ENCODE measurements around the gene APBA2. TPM values are rescaled to one million over a fixed set of nuclear protein-coding genes. Genes with fewer than 3 reads are reported as not detected.

APBA2 gene
- total RNA-seq, 2 donors from 2014 or later = 0.77 to 1.0 TPM

DNA sequence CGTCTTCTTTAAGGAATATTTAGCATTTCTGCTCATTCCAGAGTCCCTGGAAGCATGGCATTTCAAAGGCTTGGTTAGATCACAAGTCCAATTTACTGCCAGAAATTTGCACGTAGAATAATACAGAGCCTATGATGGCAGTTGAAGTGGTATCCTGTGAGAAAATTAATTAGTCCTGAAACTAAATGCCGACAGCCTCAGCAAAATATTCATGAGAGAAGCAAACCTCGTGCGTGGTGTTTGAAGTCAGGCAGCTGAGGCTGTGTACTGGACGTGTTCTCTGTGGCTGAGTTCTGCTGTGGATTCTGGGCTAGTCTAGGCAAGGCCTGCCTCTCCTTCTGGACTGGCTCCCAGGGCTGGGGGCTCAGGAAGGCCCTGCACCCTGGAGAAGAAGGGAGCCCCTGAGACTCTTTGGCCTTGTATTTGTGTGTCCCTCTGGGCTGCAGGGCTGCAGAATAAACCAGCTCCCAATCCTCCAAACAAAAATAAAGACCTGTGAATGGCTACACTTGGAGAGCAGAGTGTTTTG, 106.6 kb downstream of the APBA2 start:
- Histone ChIP-seq H3K9me3 (no peaks in the 10 kb centered on the region), H3K27ac (no peak overlapping the region), H3K9ac (ENCODE audit: low read depth in 2 of 2, low read length in 2 of 2) (no peak overlapping the region), H3K36me3 (no peaks in the 10 kb centered on the region), H3K27me3 (no peaks in the 10 kb centered on the region), H3K4me3 (no peak overlapping the region), H3K4me1 (no peaks in the 10 kb centered on the region)
- intact Hi-C loops (cut with DNase I) = no loop called here
- TF ChIP-seq, protein P1, sequence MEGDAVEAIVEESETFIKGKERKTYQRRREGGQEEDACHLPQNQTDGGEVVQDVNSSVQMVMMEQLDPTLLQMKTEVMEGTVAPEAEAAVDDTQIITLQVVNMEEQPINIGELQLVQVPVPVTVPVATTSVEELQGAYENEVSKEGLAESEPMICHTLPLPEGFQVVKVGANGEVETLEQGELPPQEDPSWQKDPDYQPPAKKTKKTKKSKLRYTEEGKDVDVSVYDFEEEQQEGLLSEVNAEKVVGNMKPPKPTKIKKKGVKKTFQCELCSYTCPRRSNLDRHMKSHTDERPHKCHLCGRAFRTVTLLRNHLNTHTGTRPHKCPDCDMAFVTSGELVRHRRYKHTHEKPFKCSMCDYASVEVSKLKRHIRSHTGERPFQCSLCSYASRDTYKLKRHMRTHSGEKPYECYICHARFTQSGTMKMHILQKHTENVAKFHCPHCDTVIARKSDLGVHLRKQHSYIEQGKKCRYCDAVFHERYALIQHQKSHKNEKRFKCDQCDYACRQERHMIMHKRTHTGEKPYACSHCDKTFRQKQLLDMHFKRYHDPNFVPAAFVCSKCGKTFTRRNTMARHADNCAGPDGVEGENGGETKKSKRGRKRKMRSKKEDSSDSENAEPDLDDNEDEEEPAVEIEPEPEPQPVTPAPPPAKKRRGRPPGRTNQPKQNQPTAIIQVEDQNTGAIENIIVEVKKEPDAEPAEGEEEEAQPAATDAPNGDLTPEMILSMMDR (IDR thresholded peaks at IDR 0.05) = no peak
- no peak for DNase-seq

DNA sequence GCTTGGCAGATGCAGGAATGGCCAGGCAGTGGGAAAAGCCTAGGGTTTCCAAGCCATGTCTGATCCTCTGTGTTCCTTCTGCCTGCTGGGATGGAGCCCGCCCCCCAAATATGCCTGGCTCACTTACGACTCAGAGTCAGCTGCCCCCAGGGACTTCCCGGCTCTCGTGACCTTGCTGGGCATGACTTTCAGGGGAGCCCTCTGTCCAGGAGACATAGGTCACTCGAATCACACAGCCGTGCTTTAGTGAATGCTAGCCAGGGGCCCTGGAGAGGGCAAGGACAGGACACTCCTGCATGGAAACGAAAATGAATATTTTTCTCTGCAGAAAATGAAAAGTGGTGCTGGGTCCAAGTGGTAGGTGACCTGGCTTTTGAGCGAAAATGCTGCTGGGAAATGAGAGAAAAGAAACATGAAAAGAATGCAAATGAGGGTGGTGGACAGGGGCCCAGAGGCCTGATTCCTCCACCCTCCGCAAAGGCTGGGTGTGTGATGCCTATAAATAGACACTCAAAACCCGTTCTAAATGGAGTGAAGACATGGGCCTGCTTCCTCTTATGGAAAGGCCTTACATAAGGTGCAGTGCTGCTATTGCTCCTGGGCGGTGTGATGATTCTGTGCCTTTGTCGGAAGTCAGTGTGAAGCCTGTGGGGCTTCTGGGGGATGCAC, 107.4 kb downstream of the APBA2 start:
- no peak for DNase-seq
- Histone ChIP-seq H3K9ac (ENCODE audit: low read depth in 2 of 2, low read length in 2 of 2) (no peak overlapping the region), H3K4me3 (no peak overlapping the region), H3K4me1 (no peaks in the 10 kb centered on the region), H3K27me3 (no peaks in the 10 kb centered on the region), H3K27ac (no peak overlapping the region), H3K36me3 (no peaks in the 10 kb centered on the region), H3K9me3 (no peaks in the 10 kb centered on the region)
- TF ChIP-seq, protein P1 (IDR thresholded peaks at IDR 0.05) = no peak
- intact Hi-C loops (cut with DNase I) = no loop called here

DNA sequence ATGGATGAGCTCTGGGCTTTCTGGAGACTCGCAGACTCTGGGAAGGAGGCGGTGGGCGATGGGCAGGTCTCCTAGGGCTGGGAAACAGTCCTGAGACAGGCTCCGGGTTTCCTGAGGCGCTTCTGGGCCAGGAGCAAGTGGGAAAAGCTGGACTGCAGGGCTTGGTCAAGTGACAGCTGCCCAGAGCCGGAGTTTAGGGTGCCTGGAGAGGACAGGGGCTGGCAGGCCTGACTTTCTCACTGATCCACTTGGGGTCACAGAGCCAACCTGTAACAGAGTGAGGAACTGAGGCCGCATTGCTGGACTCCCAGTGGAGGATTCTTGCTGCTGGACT, 107.9 kb downstream of the APBA2 start:
- Histone ChIP-seq H3K9ac (ENCODE audit: low read depth in 2 of 2, low read length in 2 of 2) (no peak overlapping the region), H3K9me3 (no peaks in the 10 kb centered on the region), H3K4me3 (no peak overlapping the region), H3K4me1 (no peaks in the 10 kb centered on the region), H3K27me3 (no peaks in the 10 kb centered on the region), H3K36me3 (no peaks in the 10 kb centered on the region), H3K27ac (no peak overlapping the region)
- TF ChIP-seq, protein P1 (IDR thresholded peaks at IDR 0.05) = no peak
- DNase-seq = no peak
- intact Hi-C loops (cut with DNase I) = no loop called here

DNA sequence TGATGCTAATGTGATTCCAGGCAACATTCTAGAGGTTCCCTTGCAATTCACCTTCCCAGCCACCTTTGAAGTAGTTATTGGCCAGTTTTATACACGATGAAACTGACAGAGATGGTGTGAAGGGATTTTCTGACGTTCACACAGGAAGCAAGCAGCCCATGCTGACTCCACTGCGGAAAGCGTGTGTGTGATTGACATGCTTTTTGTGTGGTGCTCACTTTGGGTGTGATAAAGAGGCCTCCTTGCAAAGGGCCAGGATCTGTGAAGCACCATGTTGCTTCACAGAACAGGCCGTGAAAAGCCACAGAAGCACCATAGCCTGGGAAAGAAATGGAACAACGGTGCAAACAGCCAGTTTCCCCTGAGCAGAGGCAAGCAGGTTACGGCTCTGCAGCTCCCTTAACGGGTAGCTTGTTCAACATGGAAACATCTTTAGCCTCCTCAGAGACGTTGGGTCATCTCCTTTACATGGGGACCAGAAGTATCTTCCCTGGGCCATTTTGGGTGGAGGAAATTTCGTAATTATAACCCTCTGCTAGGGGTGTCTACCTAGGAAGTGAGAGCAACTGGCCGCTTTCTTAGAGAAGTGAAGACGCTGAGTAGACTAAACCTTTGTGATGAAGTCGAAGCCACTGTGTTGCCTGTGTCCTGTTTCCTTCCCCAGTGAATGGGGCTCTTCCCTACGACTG, 108.5 kb downstream of the APBA2 start:
- Histone ChIP-seq H3K4me3 (no peak overlapping the region), H3K9ac (ENCODE audit: low read depth in 2 of 2, low read length in 2 of 2) (no peak overlapping the region), H3K9me3 (no peaks in the 10 kb centered on the region), H3K36me3 (no peaks in the 10 kb centered on the region), H3K27ac (no peak overlapping the region), H3K4me1 (no peaks in the 10 kb centered on the region), H3K27me3 (no peaks in the 10 kb centered on the region)
- TF ChIP-seq, protein P1 (IDR thresholded peaks at IDR 0.05) = no peak
- intact Hi-C loops (cut with DNase I) = no loop called here
- no peak for DNase-seq

DNA sequence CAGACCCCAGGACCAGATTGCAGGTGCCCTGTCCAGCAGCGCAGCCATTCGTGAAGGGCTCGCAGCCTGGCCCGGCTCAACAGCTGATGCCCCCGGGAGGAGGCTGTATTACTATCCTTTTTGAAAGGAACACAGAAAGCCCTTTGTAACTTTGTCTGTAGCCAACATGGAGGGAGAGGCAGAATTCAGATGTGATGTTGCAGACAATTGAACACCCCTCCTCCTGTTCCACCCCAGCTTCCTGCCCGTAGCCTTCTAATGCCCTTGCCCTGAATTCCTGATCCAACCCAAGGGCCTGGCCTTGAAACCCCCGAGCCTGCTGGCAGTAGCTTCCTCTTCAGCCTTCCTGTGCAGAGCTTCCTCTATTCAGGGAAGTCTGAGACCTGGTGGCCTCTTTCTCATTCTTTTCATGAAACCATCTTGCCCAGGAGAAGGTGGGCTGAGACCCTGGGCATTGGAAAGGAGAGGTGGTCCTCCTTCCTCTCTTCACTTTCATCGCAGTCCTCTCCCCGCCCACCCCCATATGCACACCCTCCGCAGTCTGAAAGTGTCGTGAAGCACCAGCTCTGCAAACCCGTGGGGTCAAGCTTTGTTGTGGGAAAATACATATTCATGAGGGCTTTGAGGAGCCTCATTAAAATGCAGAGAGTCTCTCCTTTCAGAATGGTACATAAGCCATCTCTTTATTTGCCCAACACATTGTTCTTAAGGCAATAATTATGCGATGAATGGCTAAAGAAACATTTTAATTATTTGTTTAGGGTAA, 109.2 kb downstream of the APBA2 start:
- TF ChIP-seq, protein P1 (IDR thresholded peaks at IDR 0.05) = no peak
- no peaks in the 10 kb centered on the region for H3K36me3 ChIP-seq
- no peak overlapping the region for H3K4me3 ChIP-seq
- H3K27me3 ChIP-seq = no peaks in the 10 kb centered on the region
- no peak for DNase-seq
- intact Hi-C loops (cut with DNase I) = no loop called here
- no peak overlapping the region for H3K27ac ChIP-seq
- H3K4me1 ChIP-seq = no peaks in the 10 kb centered on the region
- no peak overlapping the region for H3K9ac ChIP-seq (ENCODE audit: low read depth in 2 of 2, low read length in 2 of 2)
- no peaks in the 10 kb centered on the region for H3K9me3 ChIP-seq

Data from colonic mucosa (tissue), 4 donors.